OCI-LY7 (cell line): ENCODE measurements around the gene OR2A1.
"Not testable (repeated sequence)": the region's sequence is repeated elsewhere in the genome, so short reads cannot be mapped to it uniquely, and the experiment has no call there.

Experiments
- CTCF ChIP-seq: fragments of 200-600 bp; sonication (generic); conservative IDR thresholded peaks from 2 replicates; pipeline ENCODE4 v1.5.1; 2014; ENCODE audit warnings: mild to moderate bottlenecking, antibody characterized with exemption, low read length, moderate library complexity, mixed read lengths
- EZH2phosphoT487 ChIP-seq: fragments of 200-600 bp; sonication (generic); IDR thresholded peaks from 2 replicates; pipeline ENCODE4 v1.6.1; 2018; ENCODE audit warnings: low read depth, borderline replicate concordance, mild to moderate bottlenecking, mixed run types, antibody characterized with exemption, low read length, moderate library complexity, mixed read lengths

- not testable (repeated sequence) for TF ChIP-seq CTCF, EZH2phosphoT487
These were observed 19.7 kb downstream of the OR2A1 start for GRCh38 chr7:144331996-144332288.
